Epithelial cell of prostate (primary cell): Measurements from ENCODE around the gene NEIL3.
"Not testable (repeated sequence)": the region's sequence is repeated elsewhere in the genome, so short reads cannot be mapped to it uniquely, and the experiment has no call there.

Experiments used
- DNase-seq: peaks from one replicate; pipeline ENCODE4 v3.0.0-alpha.2; 2011; ENCODE audit warnings: low read depth, low spot score
- H3K27ac ChIP-seq: fragments of 450-650 bp; 2 replicates; pipeline ENCODE4 v1.5.1; 2017; ENCODE audit warnings: mild to moderate bottlenecking

The NEIL3 gene

DNA sequence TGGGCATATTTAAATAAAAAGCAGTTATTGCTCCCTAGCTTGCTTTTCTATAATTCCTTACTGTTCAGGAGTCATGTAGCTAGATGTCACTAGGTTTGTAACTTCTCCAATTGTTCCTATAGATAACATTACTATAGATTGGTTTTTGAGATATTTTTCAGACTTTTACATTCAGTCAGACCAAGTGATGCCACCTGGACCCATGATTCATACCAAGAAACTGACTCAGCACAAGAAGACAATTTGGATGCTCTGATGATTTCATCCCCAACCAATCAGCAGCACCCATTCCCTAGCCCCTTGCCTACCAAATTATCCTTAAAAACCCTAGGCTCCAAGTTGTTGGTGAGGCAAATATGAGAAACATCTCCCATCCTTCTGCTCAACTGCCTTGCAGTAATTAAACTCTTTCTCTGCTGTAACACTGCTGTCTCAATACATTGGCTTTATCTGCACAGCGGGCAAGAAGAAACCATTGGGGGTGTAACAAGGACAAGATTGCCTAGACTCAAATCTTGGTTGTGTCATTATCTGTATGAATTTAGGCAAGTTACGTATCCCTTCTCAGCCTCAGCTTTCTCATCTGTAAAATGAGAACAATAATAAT, 11.8 kb upstream of the NEIL3 start:
- DNase-seq: no peak

GRCh38 chr4:177301126-177301639, 8.5 kb upstream of the NEIL3 start:
- no peak overlapping the region for H3K27ac ChIP-seq

More for the DNA sequence above, 11.8 kb upstream of the NEIL3 start:
- no peak overlapping the region for H3K27ac ChIP-seq

DNA sequence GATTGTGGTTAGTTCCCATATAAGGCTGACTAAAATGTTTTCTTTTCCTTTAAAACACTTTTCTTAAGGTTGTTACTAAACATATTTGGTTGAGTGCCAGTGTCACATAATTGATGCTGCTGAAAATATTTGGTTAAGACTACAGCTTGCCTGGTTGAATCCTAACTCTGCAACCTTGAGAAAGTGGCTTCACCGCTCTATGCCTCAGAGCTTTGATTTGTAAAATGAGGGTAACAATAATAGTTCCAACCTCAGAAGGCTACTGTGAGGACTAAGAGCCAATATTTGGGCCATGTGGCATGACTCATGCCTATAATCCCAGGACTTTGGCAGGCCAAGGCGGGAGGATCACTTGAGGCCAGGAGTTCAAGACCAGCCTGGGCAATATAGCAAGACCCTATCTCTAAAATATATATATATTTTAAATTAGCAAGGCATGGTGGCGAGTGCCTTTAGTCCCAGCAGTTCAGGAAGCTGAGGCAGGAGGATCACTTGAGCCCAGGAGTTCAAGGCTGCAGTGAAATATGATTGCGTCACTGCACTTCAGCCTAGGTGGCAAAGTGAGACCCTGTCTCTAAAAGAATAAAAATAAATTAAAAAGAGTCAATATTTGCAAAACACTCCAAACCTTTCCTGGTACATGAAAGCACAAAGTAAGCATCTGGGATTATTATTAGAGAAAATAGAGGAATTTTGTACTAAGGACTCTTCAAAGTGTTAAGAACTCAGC, 7.1 kb upstream of the NEIL3 start:
- no peak overlapping the region for H3K27ac ChIP-seq
- no peak for DNase-seq

More at GRCh38 chr4:177301126-177301639, 8.5 kb upstream of the NEIL3 start:
- no peak for DNase-seq

DNA sequence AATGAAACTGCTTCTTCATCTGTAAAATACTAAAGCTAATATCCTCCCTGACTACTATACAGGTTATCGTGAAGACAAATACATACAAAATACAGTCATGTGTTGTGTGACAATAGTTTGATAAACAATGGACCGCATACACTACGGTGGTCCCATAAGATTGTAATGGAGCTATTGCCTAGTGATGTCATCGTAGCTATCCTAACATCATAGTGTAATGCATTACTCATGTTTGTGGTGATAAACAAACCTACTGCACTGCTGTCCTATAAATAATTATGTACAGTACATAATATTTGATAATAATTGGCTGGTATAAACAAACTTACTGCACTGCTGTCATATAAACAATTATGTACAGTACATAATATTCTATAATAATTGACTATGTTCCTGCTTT, 5.6 kb upstream of the NEIL3 start:
- no peak for DNase-seq

DNA sequence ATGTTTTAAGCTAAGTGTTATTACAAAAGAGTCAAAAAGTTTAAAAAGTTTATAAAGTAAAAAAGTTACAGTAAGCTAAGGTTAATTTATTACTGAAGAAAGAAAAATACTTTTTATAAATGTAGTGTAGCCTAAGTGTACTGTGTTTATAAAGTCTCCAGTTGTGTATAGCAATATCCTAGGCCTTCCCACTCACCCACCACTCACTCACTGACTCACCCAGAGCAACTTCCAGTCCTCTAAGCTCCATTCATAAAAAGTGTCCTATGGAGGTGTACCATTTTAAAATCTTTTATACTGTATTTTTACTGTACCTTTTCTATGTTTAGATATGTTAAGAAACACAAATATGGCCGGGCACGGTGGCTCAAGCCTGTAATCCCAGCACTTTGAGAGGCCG, 4.8 kb upstream of the NEIL3 start:
- H3K27ac ChIP-seq, DNase-seq: not testable (repeated sequence)

More for the DNA sequence above, 5.6 kb upstream of the NEIL3 start:
- H3K27ac ChIP-seq: no peak overlapping the region

DNA sequence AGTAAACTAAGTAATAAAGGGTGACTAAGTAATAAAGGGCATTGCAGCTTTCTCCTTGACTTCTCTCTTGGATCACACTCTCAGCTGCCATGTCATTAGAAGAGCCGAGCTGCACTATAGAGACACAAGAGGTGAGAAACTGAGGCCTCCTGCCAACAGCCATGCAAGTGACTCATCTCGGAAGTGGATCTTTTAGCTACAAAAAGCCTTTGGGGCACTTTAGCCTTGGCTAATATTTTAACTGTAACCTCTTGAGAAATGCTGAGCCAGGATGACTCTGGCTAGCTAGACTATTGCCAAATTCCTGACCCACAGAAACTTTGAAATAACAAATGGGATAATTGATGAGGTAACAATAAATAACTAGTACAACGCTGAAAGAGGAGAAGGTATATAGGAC, 1.5 kb upstream of the NEIL3 start:
- no peak overlapping the region for H3K27ac ChIP-seq
- peak; percentile 5 for DNase-seq

- DNase-seq: no peak
- H3K27ac ChIP-seq: no peak overlapping the region
These were observed 690 bp upstream of the NEIL3 start for GRCh38 chr4:177308847-177309521.

GRCh38 chr4:177311589-177311988, 1.9 kb downstream of the NEIL3 start:
- no peak for DNase-seq

GRCh38 chr4:177313263-177313662, 3.6 kb downstream of the NEIL3 start:
- no peak overlapping the region for H3K27ac ChIP-seq
- no peak for DNase-seq

More at GRCh38 chr4:177311589-177311988, 1.9 kb downstream of the NEIL3 start:
- H3K27ac ChIP-seq: no peak overlapping the region

GRCh38 chr4:177315767-177316464, 6.2 kb downstream of the NEIL3 start:
- no peak overlapping the region for H3K27ac ChIP-seq
- no peak for DNase-seq

- H3K27ac ChIP-seq: no peak overlapping the region
- no peak for DNase-seq
These were observed 11.0 kb downstream of the NEIL3 start for GRCh38 chr4:177320721-177321120.

DNA sequence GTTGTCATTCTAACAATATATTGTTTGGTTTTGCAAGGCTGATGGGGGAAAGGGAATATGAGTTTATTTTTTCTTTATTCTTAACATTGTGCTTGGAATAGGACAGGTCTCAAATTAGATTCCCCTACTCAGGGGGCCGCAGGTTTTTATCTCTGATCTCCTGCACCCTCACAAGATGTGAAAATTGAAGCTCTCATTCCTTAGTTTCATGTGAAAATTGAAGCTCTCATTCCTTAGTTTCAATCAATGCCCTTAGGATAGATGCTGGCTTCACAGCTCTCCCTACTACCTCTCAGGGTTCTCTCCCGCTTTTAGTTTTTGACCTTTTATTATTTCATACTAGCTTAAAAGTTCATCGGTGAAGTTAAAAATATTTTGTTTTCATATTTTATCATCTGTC, 12.0 kb downstream of the NEIL3 start:
- H3K27ac ChIP-seq: no peak overlapping the region
- no peak for DNase-seq

- H3K27ac ChIP-seq: no peak overlapping the region
- DNase-seq: no peak
These were observed 12.6 kb downstream of the NEIL3 start for GRCh38 chr4:177322266-177322665.

DNA sequence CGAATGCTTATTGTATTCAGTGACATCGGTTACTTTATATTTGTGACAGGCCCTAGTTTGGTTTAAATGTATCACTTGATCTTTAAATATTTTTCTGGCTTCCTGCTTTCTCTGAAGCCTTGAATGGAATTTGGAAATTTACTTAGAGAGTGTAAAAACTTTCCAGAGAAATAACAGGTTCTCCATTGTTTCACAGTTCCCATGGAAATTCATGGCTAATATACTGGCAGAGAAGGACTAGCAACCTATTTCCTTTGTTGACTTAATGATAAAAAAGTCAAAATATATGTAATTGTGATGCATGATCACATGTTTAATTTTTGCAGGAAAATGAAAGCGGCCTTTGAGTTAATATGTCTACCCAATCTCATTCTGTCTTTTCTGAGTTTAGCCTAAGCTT, 13.2 kb downstream of the NEIL3 start:
- no peak overlapping the region for H3K27ac ChIP-seq
- no peak for DNase-seq

- no peak for DNase-seq
- no peak overlapping the region for H3K27ac ChIP-seq
These were observed 13.7 kb downstream of the NEIL3 start for GRCh38 chr4:177323416-177323815.

GRCh38 chr4:177332119-177332518, 22.4 kb downstream of the NEIL3 start:
- no peak for DNase-seq
- H3K27ac ChIP-seq: no peak overlapping the region

- H3K27ac ChIP-seq: no peak overlapping the region
- no peak for DNase-seq
These were observed 30.1 kb downstream of the NEIL3 start for GRCh38 chr4:177339477-177340374.

- no peak for DNase-seq
- H3K27ac ChIP-seq: no peak overlapping the region
These were observed 38.7 kb downstream of the NEIL3 start for GRCh38 chr4:177348348-177348747.

- DNase-seq: no peak
- H3K27ac ChIP-seq: no peak overlapping the region
These were observed 39.5 kb downstream of the NEIL3 start for GRCh38 chr4:177349191-177349590.
